OCI-LY3 (cell line): ENCODE measurements around the gene FGF2.

ENCODE experiments used
- EZH2phosphoT487 ChIP-seq: fragments of 200-600 bp; shearing (Covaris generic); IDR thresholded peaks from 2 replicates; pipeline ENCODE4 v1.6.1; 2018; ENCODE audit warnings: antibody characterized with exemption, mixed run types, low read depth
- TF ChIP-seq, protein P1 (sequence below): fragments of 200-600, 300-600 bp; sonication (generic); IDR thresholded peaks from 2 replicates; pipeline ENCODE4 v1.5.1; 2014; ENCODE audit warnings: antibody characterized with exemption, low read length, low read depth

DNA sequence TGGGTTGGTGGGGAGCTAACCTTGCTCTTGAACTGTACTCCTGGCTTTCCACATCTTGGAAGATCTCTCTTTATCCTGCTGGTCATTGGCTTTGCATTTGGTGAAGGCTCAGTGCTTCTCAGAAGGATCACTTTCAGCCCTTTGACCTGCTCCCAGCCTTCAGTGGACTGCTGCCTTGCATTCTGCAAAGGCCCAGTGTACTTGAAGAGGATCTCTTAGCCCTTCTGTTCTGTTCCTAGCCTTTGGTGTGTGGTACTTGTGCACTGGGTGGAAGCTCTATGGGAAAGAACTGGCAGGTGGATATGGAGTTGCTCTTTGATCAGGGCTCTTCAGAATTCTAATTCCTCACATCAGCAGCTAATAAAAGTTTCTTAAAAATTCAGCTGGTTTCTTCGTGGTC, 46.5 kb downstream of the FGF2 start:
- TF ChIP-seq, protein P1, sequence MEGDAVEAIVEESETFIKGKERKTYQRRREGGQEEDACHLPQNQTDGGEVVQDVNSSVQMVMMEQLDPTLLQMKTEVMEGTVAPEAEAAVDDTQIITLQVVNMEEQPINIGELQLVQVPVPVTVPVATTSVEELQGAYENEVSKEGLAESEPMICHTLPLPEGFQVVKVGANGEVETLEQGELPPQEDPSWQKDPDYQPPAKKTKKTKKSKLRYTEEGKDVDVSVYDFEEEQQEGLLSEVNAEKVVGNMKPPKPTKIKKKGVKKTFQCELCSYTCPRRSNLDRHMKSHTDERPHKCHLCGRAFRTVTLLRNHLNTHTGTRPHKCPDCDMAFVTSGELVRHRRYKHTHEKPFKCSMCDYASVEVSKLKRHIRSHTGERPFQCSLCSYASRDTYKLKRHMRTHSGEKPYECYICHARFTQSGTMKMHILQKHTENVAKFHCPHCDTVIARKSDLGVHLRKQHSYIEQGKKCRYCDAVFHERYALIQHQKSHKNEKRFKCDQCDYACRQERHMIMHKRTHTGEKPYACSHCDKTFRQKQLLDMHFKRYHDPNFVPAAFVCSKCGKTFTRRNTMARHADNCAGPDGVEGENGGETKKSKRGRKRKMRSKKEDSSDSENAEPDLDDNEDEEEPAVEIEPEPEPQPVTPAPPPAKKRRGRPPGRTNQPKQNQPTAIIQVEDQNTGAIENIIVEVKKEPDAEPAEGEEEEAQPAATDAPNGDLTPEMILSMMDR = no peak
- TF ChIP-seq EZH2phosphoT487 = no peak
